Measurements from ENCODE around the gene MEIS1. TPM values are rescaled to one million over a fixed set of nuclear protein-coding genes. Genes with fewer than 3 reads are reported as not detected.
A peak's percentile ranks its signal among the peaks of the same experiment; 100 is the strongest.

Gene MEIS1
- total and polyA plus RNA-seq, 2 of the 8 experiments (the other 6 are each of a cell fraction or from before 2014, with no cell fraction given): 0.17 to 1.2 TPM

DNA sequence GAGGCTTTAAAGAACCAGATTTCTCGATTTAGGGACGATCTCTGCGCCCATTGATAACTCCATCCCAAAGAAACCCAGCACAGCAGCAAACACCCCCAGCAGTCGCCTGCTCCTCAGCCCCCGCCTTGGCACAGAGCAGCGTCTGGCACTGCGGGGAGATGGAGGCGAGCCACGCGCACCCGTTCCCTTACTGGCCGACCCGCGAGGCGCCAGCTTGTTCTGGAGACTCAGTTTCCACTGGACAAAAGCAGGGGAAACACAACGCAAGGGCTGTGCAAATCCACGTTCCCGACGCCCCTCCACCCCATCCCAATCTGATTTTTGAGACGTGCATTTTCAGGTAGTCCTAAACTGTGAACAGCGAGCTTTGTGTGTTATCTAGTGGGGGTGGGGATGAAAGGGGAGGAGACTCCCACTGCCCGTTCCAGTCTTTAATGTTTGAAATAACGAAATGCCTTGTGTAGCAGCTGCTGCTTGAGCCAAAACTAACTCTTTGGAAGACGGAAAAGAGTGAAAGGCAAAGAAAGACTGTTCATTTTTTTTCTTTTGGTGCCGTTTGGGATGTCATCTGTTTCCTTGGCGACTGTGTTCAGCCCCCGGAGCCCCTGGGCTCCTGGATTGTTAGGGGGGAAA lies 143.2 kb downstream of the MEIS1 start:
- H2BK15ac ChIP-seq (ENCODE audit: low read length): no peak overlapping the region
- no peak overlapping the region for H4K91ac ChIP-seq (replicated peaks; ENCODE audit: insufficient read length, low read length)
- H3K4me1 ChIP-seq (replicated peaks in 1 of 4; ENCODE audit: control insufficient read depth in 3 of 4, insufficient read depth in 4 of 4, low read length in 3 of 4): peaks cover 8 to 44% (median 16%) of the 10 kb centered on the region in 4 experiments
- no peak overlapping the region for H4K5ac ChIP-seq (ENCODE audit: insufficient read length, low read depth, low read length)
- ChIA-PET CTCF (ENCODE audit: partially characterized antibody) (interaction anchor here (1.1 to 14.4 kb wide), 5 partner anchors 9 to 151 kb away, joined by 3 to 161 read pairs (median 12); partner anchors contain the start of gene MEIS1), POLR2A (ENCODE audit: partially characterized antibody) (interaction anchor here (2.0 kb wide), 1 partner anchor 144 kb away, joined by 10 read pairs; the partner anchor contains the start of gene MEIS1)
- no peaks in the 10 kb centered on the region for H3K79me2 ChIP-seq (ENCODE audit: control insufficient read depth in 1 of 2, insufficient read depth in 2 of 2, low read length in 2 of 2)
- peaks cover 58 to 78% (median 68%) of the 10 kb centered on the region in 4 experiments for H3K27me3 ChIP-seq (replicated peaks in 1 of 4; ENCODE audit: control insufficient read depth in 3 of 4, extremely low read depth in 1 of 4, insufficient read depth in 3 of 4, low read length in 3 of 4)
- no peak overlapping the region for H2BK120ac ChIP-seq (replicated peaks; ENCODE audit: low read depth, low read length)
- H3K4me3 ChIP-seq (ENCODE audit: extremely low read depth in 1 of 4, insufficient read depth in 2 of 4, low read depth in 3 of 4, low read length in 4 of 4): peak overlapping the region; percentile 40 to 65 (median 48); a peak in 7 of 8 replicates
- no peaks in the 10 kb centered on the region for H3K36me3 ChIP-seq (ENCODE audit: control insufficient read depth in 2 of 4, insufficient read depth in 4 of 4, low read length in 3 of 4)
- H3K4ac ChIP-seq (replicated peaks; ENCODE audit: insufficient read length, low read depth, low read length): no peak overlapping the region
- no peak overlapping the region for H3K23ac ChIP-seq (ENCODE audit: insufficient read length)
- 1% methylated on average over 24 of the region's 27 CpGs; no CpG with 5 or more reads in 1 of the 2 experiments for WGBS, 2 experiments (ENCODE audit: extremely low coverage in 1 of 2, insufficient coverage in 1 of 2, insufficient read length in 1 of 2, insufficient replicate concordance in 2 of 2, low coverage in 1 of 2, low lambda C conversion rate in 2 of 2, missing lambda C conversion rate in 1 of 2)
- H3K4me2 ChIP-seq (ENCODE audit: insufficient read depth in 1 of 2, low read depth in 2 of 2, low read length in 2 of 2): peak overlapping the region; percentile 77 to 99
- no peak overlapping the region for H2BK5ac ChIP-seq (ENCODE audit: low read depth, low read length)
- no peak overlapping the region for H3K14ac ChIP-seq (ENCODE audit: insufficient read length)
- no peak overlapping the region for H3K9ac ChIP-seq (replicated peaks in 1 of 4; ENCODE audit: extremely low read depth in 1 of 4, low read depth in 3 of 4, low read length in 3 of 4)
- 0 out of 2 replicates have a peak overlapping the region, but pooled peaks have one; percentile 12 for H2BK12ac ChIP-seq (ENCODE audit: low read depth, low read length)
- 0 out of 2 replicates have a peak overlapping the region, but pooled peaks have one; percentile 72 for H3K18ac ChIP-seq (ENCODE audit: extremely low read depth, low read length)
- DNase-seq (ENCODE audit: low read depth in 1 of 2, low spot score in 2 of 2) (peak in 1 of 2 experiments; percentile 62), FAIRE-seq (no peak)
- H2BK20ac ChIP-seq (ENCODE audit: low read length): peak overlapping the region; percentile 61; the same call in 1 of the 2 replicates
- H3K23me2 ChIP-seq (ENCODE audit: low read depth, low read length): peaks cover 26% of the 10 kb centered on the region
- no peaks in the 10 kb centered on the region for H3K9me3 ChIP-seq (ENCODE audit: insufficient read depth in 2 of 2, low read depth in 1 of 2, low read length in 1 of 2)
- H3K56ac ChIP-seq (replicated peaks; ENCODE audit: insufficient read length, low read depth, low read length): no peak overlapping the region
- H4K8ac ChIP-seq (ENCODE audit: extremely low read depth, insufficient read depth, low read length): no peak overlapping the region
- no peak overlapping the region for H3K27ac ChIP-seq (ENCODE audit: low read depth, low read length)
- H3K79me1 ChIP-seq (ENCODE audit: low read depth, low read length): no peaks in the 10 kb centered on the region
- H4K20me1 ChIP-seq (replicated peaks in 1 of 2; ENCODE audit: control insufficient read depth in 1 of 2, insufficient read depth in 2 of 2, low read length in 2 of 2): peaks cover 0 to 9% of the 10 kb centered on the region in 2 experiments
- no peak overlapping the region for H2AFZ ChIP-seq (ENCODE audit: low read length)
- no peak overlapping the region for H2AK5ac ChIP-seq (ENCODE audit: low read depth, low read length)
- no peak for TF ChIP-seq KDM5A (IDR thresholded peaks at IDR 0.05; ENCODE audit: low read length)
- peak; percentile 74 for TF ChIP-seq SUZ12 (IDR thresholded peaks at IDR 0.05; ENCODE audit: low read length)
- TF ChIP-seq GTF2F1 (IDR thresholded peaks at IDR 0.05; ENCODE audit: borderline replicate concordance, low read depth, low read length): no peak
- TF ChIP-seq ZNF274 (IDR thresholded peaks at IDR 0.05; ENCODE audit: borderline replicate concordance, extremely low read depth, low read length): no peak
- TF ChIP-seq, protein P1, sequence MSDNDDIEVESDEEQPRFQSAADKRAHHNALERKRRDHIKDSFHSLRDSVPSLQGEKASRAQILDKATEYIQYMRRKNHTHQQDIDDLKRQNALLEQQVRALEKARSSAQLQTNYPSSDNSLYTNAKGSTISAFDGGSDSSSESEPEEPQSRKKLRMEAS (IDR thresholded peaks at IDR 0.05): no peak
- no peak for TF ChIP-seq RXRA (IDR thresholded peaks at IDR 0.05; ENCODE audit: insufficient read depth, low read depth, low read length)
- no peak for TF ChIP-seq POLR2AphosphoS5 (IDR thresholded peaks at IDR 0.05; ENCODE audit: low read depth, low read length)
- peak; percentile 60 for TF ChIP-seq EZH2 (IDR thresholded peaks at IDR 0.05; ENCODE audit: low read depth, low read length, severe bottlenecking)
- TF ChIP-seq JUND (IDR thresholded peaks at IDR 0.05; ENCODE audit: low read length): no peak
- TF ChIP-seq HDAC2 (IDR thresholded peaks at IDR 0.05; ENCODE audit: borderline replicate concordance in 1 of 2, low read depth in 2 of 2, low read length in 2 of 2): no peak
- TF ChIP-seq CREB1 (IDR thresholded peaks at IDR 0.05): no peak
- TF ChIP-seq RNF2 (IDR thresholded peaks at IDR 0.05; ENCODE audit: borderline replicate concordance, low read depth, low read length, missing control alignments, poor library complexity, severe bottlenecking): peak; percentile 94

All from H1 (cell line).